ENCODE measurements around the gene OR5D13. TPM values are rescaled to one million over a fixed set of nuclear protein-coding genes. Genes with fewer than 3 reads are reported as not detected.

OR5D13 gene
- total and polyA plus RNA-seq, 10 of the 15 experiments (the other 5 are each of a cell fraction or from before 2014, with no cell fraction given) = not detected

DNA sequence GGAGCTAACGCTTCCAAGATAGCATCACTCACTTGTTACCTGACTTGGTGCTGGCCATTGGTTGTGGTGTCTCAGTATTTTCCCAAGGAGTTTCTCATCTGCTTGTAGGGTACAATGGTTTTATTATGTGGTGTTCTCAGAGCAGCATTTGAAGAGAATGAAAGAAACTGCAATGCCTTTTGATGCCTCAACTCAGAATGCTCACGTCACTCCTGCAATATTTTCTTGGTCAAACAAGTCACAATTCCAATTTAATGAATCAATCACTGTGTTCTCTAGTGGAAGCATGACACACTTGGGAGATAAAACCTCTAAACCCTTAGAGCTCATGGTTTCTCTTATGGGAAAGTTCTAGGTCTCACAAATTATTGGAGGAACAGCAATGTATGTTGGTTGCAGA, 20.1 kb downstream of the OR5D13 start (continued):
- TF ChIP-seq, protein P1, sequence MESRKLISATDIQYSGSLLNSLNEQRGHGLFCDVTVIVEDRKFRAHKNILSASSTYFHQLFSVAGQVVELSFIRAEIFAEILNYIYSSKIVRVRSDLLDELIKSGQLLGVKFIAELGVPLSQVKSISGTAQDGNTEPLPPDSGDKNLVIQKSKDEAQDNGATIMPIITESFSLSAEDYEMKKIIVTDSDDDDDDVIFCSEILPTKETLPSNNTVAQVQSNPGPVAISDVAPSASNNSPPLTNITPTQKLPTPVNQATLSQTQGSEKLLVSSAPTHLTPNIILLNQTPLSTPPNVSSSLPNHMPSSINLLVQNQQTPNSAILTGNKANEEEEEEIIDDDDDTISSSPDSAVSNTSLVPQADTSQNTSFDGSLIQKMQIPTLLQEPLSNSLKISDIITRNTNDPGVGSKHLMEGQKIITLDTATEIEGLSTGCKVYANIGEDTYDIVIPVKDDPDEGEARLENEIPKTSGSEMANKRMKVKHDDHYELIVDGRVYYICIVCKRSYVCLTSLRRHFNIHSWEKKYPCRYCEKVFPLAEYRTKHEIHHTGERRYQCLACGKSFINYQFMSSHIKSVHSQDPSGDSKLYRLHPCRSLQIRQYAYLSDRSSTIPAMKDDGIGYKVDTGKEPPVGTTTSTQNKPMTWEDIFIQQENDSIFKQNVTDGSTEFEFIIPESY (IDR thresholded peaks at IDR 0.05) = no peak
- TF ChIP-seq, protein P2, sequence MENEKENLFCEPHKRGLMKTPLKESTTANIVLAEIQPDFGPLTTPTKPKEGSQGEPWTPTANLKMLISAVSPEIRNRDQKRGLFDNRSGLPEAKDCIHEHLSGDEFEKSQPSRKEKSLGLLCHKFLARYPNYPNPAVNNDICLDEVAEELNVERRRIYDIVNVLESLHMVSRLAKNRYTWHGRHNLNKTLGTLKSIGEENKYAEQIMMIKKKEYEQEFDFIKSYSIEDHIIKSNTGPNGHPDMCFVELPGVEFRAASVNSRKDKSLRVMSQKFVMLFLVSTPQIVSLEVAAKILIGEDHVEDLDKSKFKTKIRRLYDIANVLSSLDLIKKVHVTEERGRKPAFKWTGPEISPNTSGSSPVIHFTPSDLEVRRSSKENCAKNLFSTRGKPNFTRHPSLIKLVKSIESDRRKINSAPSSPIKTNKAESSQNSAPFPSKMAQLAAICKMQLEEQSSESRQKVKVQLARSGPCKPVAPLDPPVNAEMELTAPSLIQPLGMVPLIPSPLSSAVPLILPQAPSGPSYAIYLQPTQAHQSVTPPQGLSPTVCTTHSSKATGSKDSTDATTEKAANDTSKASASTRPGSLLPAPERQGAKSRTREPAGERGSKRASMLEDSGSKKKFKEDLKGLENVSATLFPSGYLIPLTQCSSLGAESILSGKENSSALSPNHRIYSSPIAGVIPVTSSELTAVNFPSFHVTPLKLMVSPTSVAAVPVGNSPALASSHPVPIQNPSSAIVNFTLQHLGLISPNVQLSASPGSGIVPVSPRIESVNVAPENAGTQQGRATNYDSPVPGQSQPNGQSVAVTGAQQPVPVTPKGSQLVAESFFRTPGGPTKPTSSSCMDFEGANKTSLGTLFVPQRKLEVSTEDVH (IDR thresholded peaks at IDR 0.05; ENCODE audit: low read depth, partially characterized antibody) = no peak
- TF ChIP-seq SMC3 (IDR thresholded peaks at IDR 0.05; ENCODE audit: borderline replicate concordance, low read length) (no peak), NR2C2 (IDR thresholded peaks at IDR 0.05; ENCODE audit: borderline replicate concordance, control insufficient read depth, insufficient read length, low read depth) (no peak), ZNF622 (IDR thresholded peaks at IDR 0.05) (no peak), PAX5 (IDR thresholded peaks at IDR 0.05; ENCODE audit: borderline replicate concordance, low read depth, low read length) (no peak)
- TF ChIP-seq, protein P3, sequence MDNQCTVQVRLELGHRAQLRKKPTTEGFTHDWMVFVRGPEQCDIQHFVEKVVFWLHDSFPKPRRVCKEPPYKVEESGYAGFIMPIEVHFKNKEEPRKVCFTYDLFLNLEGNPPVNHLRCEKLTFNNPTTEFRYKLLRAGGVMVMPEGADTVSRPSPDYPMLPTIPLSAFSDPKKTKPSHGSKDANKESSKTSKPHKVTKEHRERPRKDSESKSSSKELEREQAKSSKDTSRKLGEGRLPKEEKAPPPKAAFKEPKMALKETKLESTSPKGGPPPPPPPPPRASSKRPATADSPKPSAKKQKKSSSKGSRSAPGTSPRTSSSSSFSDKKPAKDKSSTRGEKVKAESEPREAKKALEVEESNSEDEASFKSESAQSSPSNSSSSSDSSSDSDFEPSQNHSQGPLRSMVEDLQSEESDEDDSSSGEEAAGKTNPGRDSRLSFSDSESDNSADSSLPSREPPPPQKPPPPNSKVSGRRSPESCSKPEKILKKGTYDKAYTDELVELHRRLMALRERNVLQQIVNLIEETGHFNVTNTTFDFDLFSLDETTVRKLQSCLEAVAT (IDR thresholded peaks at IDR 0.05) = no peak

DNA sequence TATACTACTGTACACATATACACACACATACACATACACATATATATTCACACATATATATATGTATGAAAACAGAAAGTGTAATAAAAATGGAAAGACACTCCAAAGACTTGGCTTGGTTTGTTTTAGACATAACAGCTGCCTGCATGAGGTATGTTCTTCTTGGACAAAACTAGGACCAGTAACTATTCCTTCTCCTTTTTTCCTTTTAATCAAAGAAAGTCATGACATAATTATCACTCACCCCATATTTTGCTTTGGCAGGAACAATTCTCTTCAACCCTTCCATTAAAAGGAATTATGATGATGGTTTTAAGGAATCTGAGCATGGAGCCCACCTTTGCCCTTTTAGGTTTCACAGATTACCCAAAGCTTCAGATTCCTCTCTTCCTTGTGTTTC, 22.0 kb downstream of the OR5D13 start, which contains the start of gene OR5D14:
Gene OR5D14 (plus strand): TSS at position 301 of the 400 bp plus-strand sequence. CDS start 0 bp downstream, at position 301.
- Histone ChIP-seq H3K79me2 (ENCODE audit: control insufficient read depth, insufficient read depth, low read length) (no peaks in the 10 kb centered on the region), H3K9ac (ENCODE audit: control insufficient read depth, insufficient read depth, low read length) (no peak within 1 kb of the TSS), H3K4me1 (ENCODE audit: control insufficient read depth, insufficient read depth, low read length) (no peaks in the 10 kb centered on the region), H2AFZ (ENCODE audit: control insufficient read depth, low read depth, low read length) (no peak within 1 kb of the TSS), H3K27ac (ENCODE audit: control insufficient read depth, insufficient read depth) (no peak within 1 kb of the TSS), H3K4me3 (no peak within 1 kb of the TSS), H4K20me1 (ENCODE audit: control insufficient read depth, insufficient read depth) (no peaks in the 10 kb centered on the region), H3K36me3 (ENCODE audit: control insufficient read depth in 2 of 2, insufficient read depth in 2 of 2, low read length in 1 of 2) (no peaks in the 10 kb centered on the region), H3K9me3 (replicated peaks; ENCODE audit: control insufficient read depth, insufficient read depth, low read length) (no peaks in the 10 kb centered on the region), H3K27me3 (replicated peaks in 1 of 2; ENCODE audit: control insufficient read depth in 2 of 2, insufficient read depth in 2 of 2, low read length in 1 of 2) (no peaks in the 10 kb centered on the region), H3K4me2 (ENCODE audit: control insufficient read depth, insufficient read depth) (no peak within 1 kb of the TSS)
- ATAC-seq = no peak
- ChIA-PET POLR2A (no interaction called here), CTCF (no interaction called here), SMC1A (ENCODE audit: uncharacterized antibody, unreplicated experiment) (no interaction called here), RAD21 (ENCODE audit: unreplicated experiment) (no interaction called here)
- intact Hi-C loops (cut with micrococcal nuclease; ENCODE audit: unreplicated experiment) (no loop called here), in situ Hi-C loops (cut with MboI) (no loop called here)
- DNase-seq (ENCODE audit: low read depth, low spot score) = no peak
- no peak for FAIRE-seq
- BruUV-seq (replicated peaks) = no TSS peak
- TF ChIP-seq STAT3 (IDR thresholded peaks at IDR 0.05; ENCODE audit: low read depth, low read length) = no peak
- TF ChIP-seq, protein P4, sequence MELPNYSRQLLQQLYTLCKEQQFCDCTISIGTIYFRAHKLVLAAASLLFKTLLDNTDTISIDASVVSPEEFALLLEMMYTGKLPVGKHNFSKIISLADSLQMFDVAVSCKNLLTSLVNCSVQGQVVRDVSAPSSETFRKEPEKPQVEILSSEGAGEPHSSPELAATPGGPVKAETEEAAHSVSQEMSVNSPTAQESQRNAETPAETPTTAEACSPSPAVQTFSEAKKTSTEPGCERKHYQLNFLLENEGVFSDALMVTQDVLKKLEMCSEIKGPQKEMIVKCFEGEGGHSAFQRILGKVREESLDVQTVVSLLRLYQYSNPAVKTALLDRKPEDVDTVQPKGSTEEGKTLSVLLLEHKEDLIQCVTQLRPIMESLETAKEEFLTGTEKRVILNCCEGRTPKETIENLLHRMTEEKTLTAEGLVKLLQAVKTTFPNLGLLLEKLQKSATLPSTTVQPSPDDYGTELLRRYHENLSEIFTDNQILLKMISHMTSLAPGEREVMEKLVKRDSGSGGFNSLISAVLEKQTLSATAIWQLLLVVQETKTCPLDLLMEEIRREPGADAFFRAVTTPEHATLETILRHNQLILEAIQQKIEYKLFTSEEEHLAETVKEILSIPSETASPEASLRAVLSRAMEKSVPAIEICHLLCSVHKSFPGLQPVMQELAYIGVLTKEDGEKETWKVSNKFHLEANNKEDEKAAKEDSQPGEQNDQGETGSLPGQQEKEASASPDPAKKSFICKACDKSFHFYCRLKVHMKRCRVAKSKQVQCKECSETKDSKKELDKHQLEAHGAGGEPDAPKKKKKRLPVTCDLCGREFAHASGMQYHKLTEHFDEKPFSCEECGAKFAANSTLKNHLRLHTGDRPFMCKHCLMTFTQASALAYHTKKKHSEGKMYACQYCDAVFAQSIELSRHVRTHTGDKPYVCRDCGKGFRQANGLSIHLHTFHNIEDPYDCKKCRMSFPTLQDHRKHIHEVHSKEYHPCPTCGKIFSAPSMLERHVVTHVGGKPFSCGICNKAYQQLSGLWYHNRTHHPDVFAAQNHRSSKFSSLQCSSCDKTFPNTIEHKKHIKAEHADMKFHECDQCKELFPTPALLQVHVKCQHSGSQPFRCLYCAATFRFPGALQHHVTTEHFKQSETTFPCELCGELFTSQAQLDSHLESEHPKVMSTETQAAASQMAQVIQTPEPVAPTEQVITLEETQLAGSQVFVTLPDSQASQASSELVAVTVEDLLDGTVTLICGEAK (IDR thresholded peaks at IDR 0.05; ENCODE audit: borderline replicate concordance) = no peak
- no peak for TF ChIP-seq MTA2 (IDR thresholded peaks at IDR 0.05; ENCODE audit: low read depth)
- TF ChIP-seq, protein P5, sequence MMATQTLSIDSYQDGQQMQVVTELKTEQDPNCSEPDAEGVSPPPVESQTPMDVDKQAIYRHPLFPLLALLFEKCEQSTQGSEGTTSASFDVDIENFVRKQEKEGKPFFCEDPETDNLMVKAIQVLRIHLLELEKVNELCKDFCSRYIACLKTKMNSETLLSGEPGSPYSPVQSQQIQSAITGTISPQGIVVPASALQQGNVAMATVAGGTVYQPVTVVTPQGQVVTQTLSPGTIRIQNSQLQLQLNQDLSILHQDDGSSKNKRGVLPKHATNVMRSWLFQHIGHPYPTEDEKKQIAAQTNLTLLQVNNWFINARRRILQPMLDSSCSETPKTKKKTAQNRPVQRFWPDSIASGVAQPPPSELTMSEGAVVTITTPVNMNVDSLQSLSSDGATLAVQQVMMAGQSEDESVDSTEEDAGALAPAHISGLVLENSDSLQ (IDR thresholded peaks at IDR 0.05) = no peak
- no peak for TF ChIP-seq ETV6 (conservative IDR thresholded peaks at IDR 0.05 in 1 of 2, IDR thresholded peaks at IDR 0.05 in 1 of 2; ENCODE audit: borderline replicate concordance in 1 of 2, low read depth in 1 of 2)
